ENCODE measurements around the gene SEPTIN5. TPM values are rescaled to one million over a fixed set of nuclear protein-coding genes. Genes with fewer than 3 reads are reported as not detected.

Gene SEPTIN5
- total RNA-seq (not detected), polyA plus RNA-seq (not detected)

DNA sequence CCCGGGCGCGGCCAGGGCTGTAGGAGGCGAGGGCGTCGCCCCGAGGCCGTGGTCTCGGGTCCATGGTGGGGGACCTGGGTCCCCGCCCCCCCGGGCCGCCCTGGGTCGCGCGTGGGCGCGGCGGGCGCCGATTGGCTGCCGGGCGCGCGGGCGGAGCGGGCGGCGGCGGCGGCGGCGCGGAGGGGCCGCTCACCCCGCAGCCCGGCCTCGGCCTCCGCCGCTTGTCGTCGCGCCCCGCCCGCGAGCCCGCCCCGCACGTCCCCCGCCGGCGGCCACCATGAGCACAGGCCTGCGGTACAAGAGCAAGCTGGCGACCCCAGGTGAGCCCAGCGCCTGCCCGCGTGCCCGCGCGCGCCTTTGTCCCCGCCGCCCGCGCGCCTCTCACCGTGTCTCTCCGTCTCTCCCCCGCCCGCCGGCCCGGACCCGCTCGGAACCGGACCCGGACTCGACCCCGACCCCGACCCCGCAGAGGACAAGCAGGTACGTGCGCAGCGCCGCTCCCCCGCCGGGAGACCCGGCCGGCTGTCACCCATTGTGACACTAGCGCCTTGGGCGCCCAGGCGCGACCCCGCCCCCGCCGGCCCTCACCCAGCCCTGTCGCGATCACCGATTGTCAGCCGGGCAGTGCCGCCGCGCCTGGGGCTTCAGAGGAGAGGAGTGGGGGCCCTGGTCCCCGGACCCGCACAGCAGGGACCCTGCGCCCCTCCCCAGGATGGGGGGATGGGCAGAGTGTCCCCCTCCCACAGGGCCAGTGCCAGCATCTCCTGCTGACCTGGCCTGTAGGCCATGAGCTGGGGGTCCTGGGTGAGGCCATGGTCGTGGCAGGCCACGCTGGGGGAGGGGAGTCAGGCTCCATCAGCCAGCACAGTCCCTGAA is at the start of gene SEPTIN5:
Gene SEPTIN5 (plus strand): TSS at position 192 of the 876 bp plus-strand sequence. CDS start 86 bp downstream, at position 278.
- peaks cover 21% of the 10 kb centered on the region for H3K4me1 ChIP-seq (ENCODE audit: insufficient read depth, low read length)
- peaks cover 25% of the 10 kb centered on the region for H3K27me3 ChIP-seq (ENCODE audit: insufficient read depth, low read length)
- ChIA-PET CTCF (ENCODE audit: partially characterized antibody) (interaction anchor here (1.0 to 1.1 kb wide), 2 partner anchors 16 to 35 kb away, joined by 3 read pairs; no protein-coding TSS in a partner anchor), POLR2A (ENCODE audit: partially characterized antibody) (no interaction called here)
- no peak within 1 kb of the TSS for H3K27ac Mint-ChIP-seq
- peaks cover 2 to 12% (median 7%) of the 10 kb centered on the region in 4 donors for H3K4me1 Mint-ChIP-seq
- H3K27me3 Mint-ChIP-seq = peaks cover 6 to 17% of the 10 kb centered on the region in 2 donors
- no peak within 1 kb of the TSS for H3K4me3 ChIP-seq (ENCODE audit: low read length in 2 of 2)
- no peaks in the 10 kb centered on the region for H3K36me3 Mint-ChIP-seq
- no peak within 1 kb of the TSS for H3K27ac ChIP-seq (ENCODE audit: low read depth, low read length)
- no peaks in the 10 kb centered on the region for H3K9me3 ChIP-seq (ENCODE audit: control insufficient read depth in 1 of 2, low read length in 2 of 2)
- intact Hi-C loops (cut with micrococcal nuclease) = no loop called here
- peak in 1 of 5 donors; percentile 39 for DNase-seq
- peaks cover 0 to 2% (median 0%) of the 10 kb centered on the region in 8 donors for H3K9me3 Mint-ChIP-seq
- no peaks in the 10 kb centered on the region for H3K36me3 ChIP-seq (ENCODE audit: insufficient read depth, low read length)
- H3K4me3 Mint-ChIP-seq = peak within 1 kb of the TSS; percentile 47 to 83 (median 66)

DNA sequence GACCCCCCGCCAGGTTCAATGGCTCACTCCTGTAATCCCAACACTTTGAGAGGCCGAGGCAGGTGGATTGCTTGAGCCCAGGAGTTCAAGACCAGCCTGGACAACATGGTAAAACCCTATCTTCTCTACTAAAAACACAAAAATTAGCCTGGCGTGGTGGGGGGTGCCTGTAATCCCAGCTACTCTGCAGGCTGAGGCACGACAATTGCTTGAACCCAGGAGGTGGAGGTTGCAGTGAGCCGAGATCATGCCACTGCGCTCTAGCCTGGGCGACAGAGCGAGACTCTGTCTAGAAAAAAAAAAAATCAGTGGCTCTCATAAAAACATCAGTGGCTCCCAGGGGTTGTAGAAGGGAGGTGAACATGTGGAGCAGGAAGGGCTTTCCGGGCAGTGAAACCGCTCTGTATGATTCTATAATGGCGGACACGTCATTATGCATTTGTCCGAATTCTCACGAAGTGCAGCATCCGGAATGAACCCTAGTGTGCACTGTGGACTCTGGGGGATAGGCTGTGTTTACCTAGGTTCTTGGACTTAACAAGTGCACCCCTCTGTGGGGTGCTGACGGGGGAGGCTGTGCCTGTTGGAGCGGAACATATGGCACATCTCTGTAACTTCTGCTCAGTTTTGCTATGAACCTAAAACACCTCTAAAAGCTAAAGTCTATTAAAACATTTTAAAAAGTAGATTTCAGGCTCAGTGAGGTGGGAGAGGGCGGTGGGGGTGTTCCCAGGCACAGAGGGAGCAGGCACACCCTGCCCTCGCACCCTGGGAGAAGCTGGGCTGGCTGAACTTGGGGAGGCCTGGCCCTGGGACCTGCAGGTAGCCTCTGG is 49.1 kb upstream of the SEPTIN5 start:
- no peaks in the 10 kb centered on the region for H3K9me3 Mint-ChIP-seq
- H3K9me3 ChIP-seq (ENCODE audit: control insufficient read depth in 1 of 2, low read length in 2 of 2) = no peaks in the 10 kb centered on the region
- no peak for DNase-seq
- H3K27ac ChIP-seq (ENCODE audit: low read depth, low read length) = no peak overlapping the region
- H3K27me3 ChIP-seq (ENCODE audit: insufficient read depth, low read length) = no peaks in the 10 kb centered on the region
- no peaks in the 10 kb centered on the region for H3K4me1 ChIP-seq (ENCODE audit: insufficient read depth, low read length)
- no peaks in the 10 kb centered on the region for H3K36me3 Mint-ChIP-seq
- peaks cover 1 to 9% of the 10 kb centered on the region in 2 donors for H3K27me3 Mint-ChIP-seq
- H3K27ac Mint-ChIP-seq = no peak overlapping the region
- ChIA-PET POLR2A (ENCODE audit: partially characterized antibody) (interaction anchor here (0.5 kb wide), 1 partner anchor 14 kb away, joined by 3 read pairs; no protein-coding TSS in a partner anchor), CTCF (ENCODE audit: partially characterized antibody) (no interaction called here)
- intact Hi-C loops (cut with micrococcal nuclease) = no loop called here
- no peak overlapping the region for H3K4me3 ChIP-seq (ENCODE audit: low read length in 2 of 2)
- H3K4me3 Mint-ChIP-seq = no peak overlapping the region
- no peaks in the 10 kb centered on the region for H3K4me1 Mint-ChIP-seq
- no peaks in the 10 kb centered on the region for H3K36me3 ChIP-seq (ENCODE audit: insufficient read depth, low read length)

DNA sequence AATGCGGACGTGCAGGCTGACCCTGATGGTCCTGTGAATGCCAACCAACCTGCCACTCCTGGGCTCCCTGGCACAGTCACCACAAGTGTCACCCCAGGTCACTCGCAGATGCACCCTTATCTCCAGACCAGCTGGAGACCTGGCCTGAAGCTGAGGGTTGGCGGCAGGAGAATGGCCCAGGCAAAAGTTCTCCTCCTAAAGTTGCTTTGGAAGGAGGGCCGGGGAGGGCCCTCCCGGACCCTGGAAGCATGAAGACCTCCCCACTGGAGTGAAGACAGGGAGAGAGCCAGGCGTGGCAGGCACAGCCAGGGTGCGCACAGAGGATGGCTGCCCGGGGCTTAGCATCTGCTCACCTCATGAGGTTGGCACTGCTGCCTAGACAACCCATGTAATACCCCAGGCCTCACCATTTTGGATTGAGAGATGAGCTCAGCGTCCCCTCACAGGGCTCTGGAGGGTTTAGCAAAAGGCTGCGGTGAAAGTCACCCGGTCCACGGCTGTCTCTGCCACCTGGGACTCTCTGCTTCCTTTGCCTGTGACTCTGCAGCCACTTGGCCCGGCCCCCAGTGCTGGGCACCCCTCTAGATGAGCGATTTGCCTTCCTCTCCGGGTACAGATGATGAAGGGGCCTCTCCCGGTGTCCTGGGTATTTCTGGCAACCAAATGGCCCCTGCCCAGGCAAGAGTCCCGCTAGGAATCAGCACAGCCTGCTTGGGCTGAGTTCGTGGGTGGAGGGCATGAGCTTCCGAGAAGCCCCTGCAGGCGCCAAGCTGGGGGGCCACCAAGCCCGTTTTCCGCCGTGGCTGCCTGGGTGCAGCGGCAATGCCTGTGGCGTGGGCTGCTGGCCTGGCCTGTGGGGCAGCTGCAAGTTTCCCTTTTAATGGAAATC is 48.3 kb upstream of the SEPTIN5 start:
- CTCF ChIA-PET (ENCODE audit: partially characterized antibody) = no interaction called here
- H3K4me3 Mint-ChIP-seq = no peak overlapping the region
- intact Hi-C loops (cut with micrococcal nuclease) = no loop called here

DNA sequence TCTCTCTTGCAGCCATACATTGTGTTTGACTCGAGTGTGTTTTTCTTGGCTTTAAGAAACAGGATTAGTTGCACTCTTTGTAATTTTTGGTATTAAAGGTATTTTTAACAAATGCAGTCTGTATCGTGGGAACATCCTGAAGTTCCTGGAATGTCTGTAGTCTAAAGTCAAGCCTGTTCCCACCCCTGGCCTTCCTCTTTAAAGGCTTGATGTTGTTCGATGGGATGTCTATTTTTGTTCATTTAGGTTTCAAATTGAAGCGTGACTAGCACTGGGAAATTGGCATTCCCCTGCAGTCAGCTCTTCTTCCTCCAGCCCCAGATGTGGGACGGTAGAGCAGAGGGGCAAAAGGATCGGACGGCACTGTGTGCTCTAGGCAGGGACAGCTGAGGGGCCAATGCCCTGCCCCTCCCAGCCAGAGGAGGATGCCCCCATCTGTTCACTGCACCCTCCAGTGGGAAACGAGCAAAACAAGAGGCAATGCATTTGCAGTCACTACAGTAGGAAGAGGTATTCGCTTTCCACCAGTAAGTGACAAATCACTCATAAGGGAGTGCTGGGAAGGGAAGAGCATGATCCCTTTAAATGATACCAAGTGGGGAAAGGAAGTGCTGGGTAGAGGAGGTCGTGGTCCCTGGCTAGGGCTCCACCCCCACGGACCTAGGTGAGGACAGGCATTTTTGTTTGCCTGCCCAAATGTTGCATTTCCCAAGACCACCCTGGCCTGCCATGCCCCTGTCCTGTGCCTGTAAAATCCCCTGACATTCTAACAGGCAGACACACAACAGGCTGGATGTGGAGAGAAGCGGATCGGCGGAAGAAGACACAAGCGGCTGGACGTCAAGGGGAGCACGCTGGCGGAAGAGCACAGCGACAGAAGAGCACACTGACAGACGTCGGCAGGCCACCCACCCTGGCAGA is 47.4 kb upstream of the SEPTIN5 start:
- Histone ChIP-seq H3K36me3 (ENCODE audit: insufficient read depth, low read length) (no peaks in the 10 kb centered on the region), H3K27me3 (ENCODE audit: insufficient read depth, low read length) (no peaks in the 10 kb centered on the region), H3K9me3 (ENCODE audit: control insufficient read depth in 1 of 2, low read length in 2 of 2) (no peaks in the 10 kb centered on the region), H3K4me1 (ENCODE audit: insufficient read depth, low read length) (no peaks in the 10 kb centered on the region), H3K4me3 (ENCODE audit: low read length in 2 of 2) (no peak overlapping the region), H3K27ac (ENCODE audit: low read depth, low read length) (no peak overlapping the region)
- no peaks in the 10 kb centered on the region for H3K9me3 Mint-ChIP-seq
- ChIA-PET POLR2A (ENCODE audit: partially characterized antibody) (no interaction called here), CTCF (ENCODE audit: partially characterized antibody) (no interaction called here)
- H3K27ac Mint-ChIP-seq = no peak overlapping the region
- intact Hi-C loops (cut with micrococcal nuclease) = no loop called here
- H3K36me3 Mint-ChIP-seq = no peaks in the 10 kb centered on the region
- no peak overlapping the region for H3K4me3 Mint-ChIP-seq
- no peaks in the 10 kb centered on the region for H3K4me1 Mint-ChIP-seq
- peaks cover 2 to 9% of the 10 kb centered on the region in 2 donors for H3K27me3 Mint-ChIP-seq
- DNase-seq = no peak

More for the DNA sequence above, 48.3 kb upstream of the SEPTIN5 start:
- Mint-ChIP-seq H3K36me3 (no peaks in the 10 kb centered on the region), H3K27me3 (peaks cover 1 to 9% of the 10 kb centered on the region in 2 donors), H3K4me1 (no peaks in the 10 kb centered on the region), H3K27ac (no peak overlapping the region), H3K9me3 (no peaks in the 10 kb centered on the region)
- POLR2A ChIA-PET (ENCODE audit: partially characterized antibody) = no interaction called here
- Histone ChIP-seq H3K4me1 (ENCODE audit: insufficient read depth, low read length) (no peaks in the 10 kb centered on the region), H3K4me3 (ENCODE audit: low read length in 2 of 2) (no peak overlapping the region), H3K36me3 (ENCODE audit: insufficient read depth, low read length) (no peaks in the 10 kb centered on the region), H3K27me3 (ENCODE audit: insufficient read depth, low read length) (no peaks in the 10 kb centered on the region), H3K9me3 (ENCODE audit: control insufficient read depth in 1 of 2, low read length in 2 of 2) (no peaks in the 10 kb centered on the region), H3K27ac (ENCODE audit: low read depth, low read length) (no peak overlapping the region)
- no peak for DNase-seq

DNA sequence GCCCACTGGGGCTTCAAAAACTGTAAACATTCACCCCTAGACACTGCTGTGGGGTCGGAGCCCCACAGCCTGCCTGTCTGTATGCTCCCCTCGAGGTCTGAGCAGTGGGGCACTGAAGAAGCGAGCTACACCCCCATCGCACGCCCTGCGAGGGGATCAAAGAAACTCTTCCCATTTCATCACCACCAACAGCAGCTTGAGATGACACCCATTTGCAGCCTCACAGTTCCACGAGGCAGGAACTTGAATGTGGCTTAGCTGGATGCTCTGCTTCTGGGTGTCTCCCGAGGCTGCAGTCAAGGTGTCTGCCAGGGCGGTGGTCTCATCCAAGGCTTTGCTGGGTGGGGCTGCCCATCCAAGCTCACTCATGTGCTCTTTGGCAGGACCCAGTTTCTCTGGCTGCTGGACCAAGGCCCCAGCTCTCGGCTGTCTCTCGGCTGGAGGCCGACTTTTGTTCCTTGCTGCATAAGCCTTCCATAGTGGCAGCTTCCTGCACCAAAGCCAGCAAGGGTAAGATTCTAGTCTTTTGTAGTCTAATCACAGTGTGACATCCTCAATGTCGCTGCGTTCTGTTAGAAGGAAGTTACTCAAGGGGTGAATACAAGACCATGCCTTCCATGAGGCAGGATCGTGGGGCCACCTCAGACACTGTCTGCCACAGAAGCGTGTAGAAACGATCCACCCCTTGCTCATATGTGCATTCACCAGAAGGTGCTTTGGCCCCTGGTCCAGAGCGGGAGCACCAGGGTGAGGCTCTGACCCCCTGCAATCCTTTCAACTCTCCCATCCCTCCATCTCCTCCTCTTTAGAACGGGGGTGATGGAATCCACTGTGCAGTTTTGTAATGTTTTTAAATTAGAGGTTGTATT is 46.2 kb upstream of the SEPTIN5 start:
- Mint-ChIP-seq H3K27ac (peak overlapping the region in 1 of 7 donors; percentile 36), H3K4me1 (no peaks in the 10 kb centered on the region), H3K36me3 (no peaks in the 10 kb centered on the region), H3K4me3 (no peak overlapping the region), H3K9me3 (no peaks in the 10 kb centered on the region), H3K27me3 (peaks cover 3 to 9% of the 10 kb centered on the region in 2 donors)
- Histone ChIP-seq H3K27me3 (ENCODE audit: insufficient read depth, low read length) (no peaks in the 10 kb centered on the region), H3K9me3 (ENCODE audit: control insufficient read depth in 1 of 2, low read length in 2 of 2) (no peaks in the 10 kb centered on the region), H3K4me3 (ENCODE audit: low read length in 2 of 2) (no peak overlapping the region), H3K4me1 (ENCODE audit: insufficient read depth, low read length) (no peaks in the 10 kb centered on the region), H3K36me3 (ENCODE audit: insufficient read depth, low read length) (no peaks in the 10 kb centered on the region), H3K27ac (ENCODE audit: low read depth, low read length) (no peak overlapping the region)
- CTCF ChIA-PET (ENCODE audit: partially characterized antibody) = interaction anchor here (0.8 kb wide), 1 partner anchor 12 kb away, joined by 3 read pairs; no protein-coding TSS in a partner anchor
- intact Hi-C loops (cut with micrococcal nuclease) = no loop called here
- DNase-seq = no peak
- POLR2A ChIA-PET (ENCODE audit: partially characterized antibody) = no interaction called here

DNA sequence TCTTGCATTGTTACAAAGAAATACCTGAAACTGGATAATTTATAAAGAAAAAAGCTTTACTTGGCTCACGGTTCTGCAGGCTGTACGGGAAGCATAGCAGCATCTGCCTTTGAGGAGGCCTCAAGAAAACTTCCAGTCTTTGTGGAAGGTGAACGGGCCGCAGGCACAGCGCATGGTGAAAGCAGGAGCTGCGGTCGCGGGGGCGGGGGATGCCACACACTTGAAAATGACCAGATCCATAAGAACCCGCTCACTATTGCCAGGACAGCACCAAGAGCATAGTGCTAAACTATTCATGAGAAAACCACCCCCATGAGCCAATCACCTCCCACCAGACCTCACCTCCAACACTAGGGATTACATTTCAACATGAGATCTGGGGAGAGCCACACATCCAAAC is 45.6 kb upstream of the SEPTIN5 start:
- POLR2A ChIA-PET (ENCODE audit: partially characterized antibody) = no interaction called here
- no peak overlapping the region for H3K27ac ChIP-seq (ENCODE audit: low read depth, low read length)
- intact Hi-C loops (cut with micrococcal nuclease) = no loop called here

More for the DNA sequence above, 45.6 kb upstream of the SEPTIN5 start:
- Histone ChIP-seq H3K4me3 (ENCODE audit: low read length in 2 of 2) (no peak overlapping the region), H3K36me3 (ENCODE audit: insufficient read depth, low read length) (no peaks in the 10 kb centered on the region), H3K27me3 (ENCODE audit: insufficient read depth, low read length) (no peaks in the 10 kb centered on the region), H3K9me3 (ENCODE audit: control insufficient read depth in 1 of 2, low read length in 2 of 2) (no peaks in the 10 kb centered on the region), H3K4me1 (ENCODE audit: insufficient read depth, low read length) (no peaks in the 10 kb centered on the region)
- H3K4me1 Mint-ChIP-seq = no peaks in the 10 kb centered on the region
- H3K36me3 Mint-ChIP-seq = no peaks in the 10 kb centered on the region
- no peaks in the 10 kb centered on the region for H3K9me3 Mint-ChIP-seq
- H3K27ac Mint-ChIP-seq = no peak overlapping the region
- CTCF ChIA-PET (ENCODE audit: partially characterized antibody) = no interaction called here
- no peak overlapping the region for H3K4me3 Mint-ChIP-seq
- DNase-seq = no peak
- H3K27me3 Mint-ChIP-seq = peaks cover 3 to 11% of the 10 kb centered on the region in 2 donors
